H1 (cell line): ENCODE data around the gene MACROD2. TPM values are rescaled to one million over a fixed set of nuclear protein-coding genes. Genes with fewer than 3 reads are reported as not detected.

Experiments used
- CTCF ChIA-PET: fragments of 300-600 bp; sonication (Branson Sonifier 250); formaldehyde crosslinking; loops from one replicate; lab custom pipeline; 2021; ENCODE audit not compliant: partially characterized antibody; lab: Charles Lee
- POLR2A ChIA-PET: fragments of 300-600 bp; sonication (Branson Sonifier 250); formaldehyde crosslinking; loops from one replicate; lab custom pipeline; 2021; ENCODE audit warnings: inconsistent platforms; ENCODE audit not compliant: partially characterized antibody; lab: Charles Lee
- DNase-seq, 2 experiments: peaks; one replicate each; pipeline versions ENCODE4 v3.0.0 to v3.0.0-alpha.2; 2010 to 2022; ENCODE audit warnings: low spot score in 2 of 2, low read depth in 1 of 2, mixed read lengths in 1 of 2
- FAIRE-seq: peaks from 2 replicates; lab custom pipeline; 2011; peaks lifted over from hg19 to GRCh38; lab: Jason Lieb, UNC
- H2AFZ ChIP-seq: 2 replicates; pipeline ENCODE4 v1.8.1; 2012; ENCODE audit warnings: low read length, inconsistent platforms
- H2AK5ac ChIP-seq: 2 replicates; pipeline ENCODE4 v1.6.1; 2013; ENCODE audit warnings: low read depth, low read length
- H2BK120ac ChIP-seq: replicated peaks from 2 replicates; pipeline ENCODE3; 2013; ENCODE audit warnings: low read depth, low read length, inconsistent platforms
- H2BK12ac ChIP-seq: 2 replicates; pipeline ENCODE4 v1.6.1; 2013; ENCODE audit warnings: low read depth, low read length
- H2BK15ac ChIP-seq: 2 replicates; pipeline ENCODE4 v1.6.1; 2013; ENCODE audit warnings: low read length
- H2BK20ac ChIP-seq: 2 replicates; pipeline ENCODE4 v1.6.1; 2013; ENCODE audit warnings: low read length
- H2BK5ac ChIP-seq: 2 replicates; pipeline ENCODE4 v1.6.1; 2013; ENCODE audit warnings: low read depth, low read length
- H3K14ac ChIP-seq: 2 replicates; pipeline ENCODE4 v1.6.1; 2013; ENCODE audit warnings: inconsistent platforms; ENCODE audit not compliant: insufficient read length
- H3K18ac ChIP-seq: 2 replicates; pipeline ENCODE4 v1.6.1; 2013; ENCODE audit warnings: low read length; ENCODE audit errors: extremely low read depth
- H3K23ac ChIP-seq: 2 replicates; pipeline ENCODE4 v1.6.1; 2013; ENCODE audit warnings: inconsistent platforms; ENCODE audit not compliant: insufficient read length
- H3K23me2 ChIP-seq: 2 replicates; pipeline ENCODE4 v1.6.1; 2013; ENCODE audit warnings: low read depth, low read length
- H3K27ac ChIP-seq: 2 replicates; pipeline ENCODE4 v1.6.1; 2011; ENCODE audit warnings: low read depth, low read length, inconsistent platforms
- H3K27me3 ChIP-seq, 4 experiments: replicated peaks in 1 of 4; 1 replicate in 1 of 4; 2 replicates in 3 of 4; pipeline versions ENCODE4 v1.6.1 to v1.8.1; 2011 to 2013; ENCODE audit warnings: low read length in 3 of 4, mild to moderate bottlenecking in 3 of 4, inconsistent platforms in 2 of 4, mixed read lengths in 2 of 4, moderate library complexity in 1 of 4; ENCODE audit not compliant: control insufficient read depth in 3 of 4, insufficient read depth in 3 of 4; ENCODE audit errors: extremely low read depth in 1 of 4
- H3K36me3 ChIP-seq, 4 experiments: 2 replicates each; pipeline versions ENCODE4 v1.6.1 to v1.8.1; 2011 to 2013; ENCODE audit warnings: mild to moderate bottlenecking in 4 of 4, low read length in 3 of 4, moderate library complexity in 2 of 4, control low read depth in 1 of 4, inconsistent platforms in 1 of 4; ENCODE audit not compliant: insufficient read depth in 4 of 4, control insufficient read depth in 2 of 4
- H3K4ac ChIP-seq: replicated peaks from 2 replicates; pipeline ENCODE3; 2013; ENCODE audit warnings: low read length, low read depth, mixed read lengths, inconsistent platforms; ENCODE audit not compliant: insufficient read length
- H3K4me1 ChIP-seq, 4 experiments: replicated peaks in 1 of 4; 1 replicate in 1 of 4; 2 replicates in 3 of 4; pipeline versions ENCODE4 v1.6.1 to v1.8.1; 2011 to 2013; ENCODE audit warnings: low read length in 3 of 4, inconsistent platforms in 2 of 4, mixed read lengths in 1 of 4; ENCODE audit not compliant: insufficient read depth in 4 of 4, control insufficient read depth in 3 of 4
- H3K4me2 ChIP-seq, 2 experiments: 2 replicates each; pipeline versions ENCODE4 v1.6.1 to v1.8.1; 2011 to 2013; ENCODE audit warnings: low read depth in 2 of 2, low read length in 2 of 2, control low read depth in 1 of 2, inconsistent platforms in 1 of 2, mild to moderate bottlenecking in 1 of 2; ENCODE audit not compliant: insufficient read depth in 1 of 2
- H3K4me3 ChIP-seq, 4 experiments: fragments of 200-600, 300-600 bp in 1 of 4; sonication (generic), shearing (Covaris generic), sonication (Bioruptor Twin) in 1 of 4; 2 replicates each; pipeline versions ENCODE4 v1.5.1 to v1.8.1; 2011 to 2016; ENCODE audit warnings: low read length in 4 of 4, low read depth in 3 of 4, control low read depth in 2 of 4, inconsistent platforms in 2 of 4, mild to moderate bottlenecking in 2 of 4, mixed read lengths in 1 of 4, moderate library complexity in 1 of 4; ENCODE audit not compliant: insufficient read depth in 2 of 4; ENCODE audit errors: extremely low read depth in 1 of 4
- H3K56ac ChIP-seq: replicated peaks from 2 replicates; pipeline ENCODE3; 2013; ENCODE audit warnings: low read depth, mild to moderate bottlenecking, mixed read lengths, low read length, inconsistent platforms; ENCODE audit not compliant: insufficient read length
- H3K79me1 ChIP-seq: 2 replicates; pipeline ENCODE4 v1.6.1; 2013; ENCODE audit warnings: low read depth, low read length, control low read depth
- H3K79me2 ChIP-seq, 2 experiments: 2 replicates each; pipeline versions ENCODE4 v1.6.1 to v1.8.1; 2012 to 2013; ENCODE audit warnings: low read length in 2 of 2, mild to moderate bottlenecking in 2 of 2, inconsistent platforms in 1 of 2; ENCODE audit not compliant: insufficient read depth in 2 of 2, control insufficient read depth in 1 of 2
- H3K9ac ChIP-seq, 4 experiments: replicated peaks in 1 of 4; 1 replicate in 1 of 4; 2 replicates in 3 of 4; pipeline versions ENCODE4 v1.6.1 to v1.8.1; 2011 to 2013; ENCODE audit warnings: low read depth in 3 of 4, low read length in 3 of 4, control low read depth in 2 of 4, mild to moderate bottlenecking in 2 of 4, moderate library complexity in 2 of 4, inconsistent platforms in 1 of 4; ENCODE audit errors: extremely low read depth in 1 of 4
- H3K9me3 ChIP-seq, 2 experiments: 2 replicates each; pipeline versions ENCODE4 v1.6.1 to v1.8.1; 2012 to 2013; ENCODE audit warnings: mild to moderate bottlenecking in 2 of 2, moderate library complexity in 2 of 2, control low read depth in 1 of 2, inconsistent platforms in 1 of 2, low read depth in 1 of 2, low read length in 1 of 2, mixed read lengths in 1 of 2; ENCODE audit not compliant: insufficient read depth in 2 of 2
- H4K20me1 ChIP-seq, 2 experiments: replicated peaks in 1 of 2; 2 replicates each; pipeline versions ENCODE3 to v1.8.1; 2011 to 2013; ENCODE audit warnings: inconsistent platforms in 2 of 2, low read length in 2 of 2, mild to moderate bottlenecking in 1 of 2; ENCODE audit not compliant: insufficient read depth in 2 of 2, control insufficient read depth in 1 of 2
- H4K5ac ChIP-seq: 2 replicates; pipeline ENCODE4 v1.6.1; 2013; ENCODE audit warnings: low read length, low read depth, mixed read lengths, inconsistent platforms; ENCODE audit not compliant: insufficient read length
- H4K8ac ChIP-seq: 2 replicates; pipeline ENCODE4 v1.8.0; 2013; ENCODE audit warnings: mild to moderate bottlenecking, moderate library complexity, low read length, inconsistent platforms; ENCODE audit not compliant: insufficient read depth; ENCODE audit errors: extremely low read depth
- H4K91ac ChIP-seq: replicated peaks from 2 replicates; pipeline ENCODE3; 2013; ENCODE audit warnings: low read length, mixed read lengths, inconsistent platforms; ENCODE audit not compliant: insufficient read length
- BRCA1 ChIP-seq: IDR thresholded peaks from 2 replicates; pipeline ENCODE4 v1.6.1; 2012; ENCODE audit warnings: low read depth, low read length, improper control_type of control experiment
- CHD2 ChIP-seq: IDR thresholded peaks from 2 replicates; pipeline ENCODE4 v1.6.1; 2012; ENCODE audit warnings: low read length, improper control_type of control experiment
- EP300 ChIP-seq, 2 experiments: IDR thresholded peaks; 1 replicate in 1 of 2; 2 replicates in 1 of 2; pipeline ENCODE4 v1.6.1; 2011 to 2012; ENCODE audit warnings: low read depth in 2 of 2, low read length in 2 of 2, mild to moderate bottlenecking in 2 of 2, borderline replicate concordance in 1 of 2, inconsistent platforms in 1 of 2, moderate library complexity in 1 of 2
- HDAC2 ChIP-seq, 2 experiments: fragments of 300-600 bp in 1 of 2; sonication (generic) in 1 of 2; IDR thresholded peaks; 2 replicates each; pipeline ENCODE4 v1.6.1; 2011 to 2012; ENCODE audit warnings: low read depth in 2 of 2, low read length in 2 of 2, mild to moderate bottlenecking in 2 of 2, moderate library complexity in 2 of 2, borderline replicate concordance in 1 of 2, inconsistent platforms in 1 of 2
- JUN ChIP-seq: IDR thresholded peaks from 2 replicates; pipeline ENCODE4 v1.6.1; 2011; ENCODE audit warnings: low read depth, mild to moderate bottlenecking, improper control_type of control experiment, low read length
- JUND ChIP-seq: IDR thresholded peaks from 2 replicates; pipeline ENCODE4 v1.6.1; 2011; ENCODE audit warnings: mild to moderate bottlenecking, improper control_type of control experiment, low read length
- MAFK ChIP-seq: IDR thresholded peaks from 2 replicates; pipeline ENCODE4 v1.6.1; 2012; ENCODE audit warnings: low read depth, mild to moderate bottlenecking, improper control_type of control experiment, low read length
- RXRA ChIP-seq: IDR thresholded peaks from 2 replicates; pipeline ENCODE4 v1.6.1; 2011; ENCODE audit warnings: low read depth, mild to moderate bottlenecking, low read length, moderate library complexity; ENCODE audit not compliant: insufficient read depth
- SP1 ChIP-seq: IDR thresholded peaks from 2 replicates; pipeline ENCODE4 v1.6.1; 2011; ENCODE audit warnings: low read depth, low read length
- TCF12 ChIP-seq: IDR thresholded peaks from 2 replicates; pipeline ENCODE4 v1.6.1; 2011; ENCODE audit warnings: low read depth, mild to moderate bottlenecking, low read length
- ZNF274 ChIP-seq: IDR thresholded peaks from 2 replicates; pipeline ENCODE4 v1.7.0; 2012; ENCODE audit warnings: low read length, borderline replicate concordance; ENCODE audit errors: extremely low read depth
- WGBS, 2 experiments: shearing (Covaris generic) in 1 of 2; methylation state at CpG; one replicate each; pipeline versions ENCODE4 v1.1.6 to v1.1.7; 2013 to 2015; ENCODE audit warnings: low lambda C conversion rate in 2 of 2, mixed read lengths in 2 of 2, inconsistent platforms in 1 of 2, low coverage in 1 of 2, missing lambda C conversion rate in 1 of 2; ENCODE audit not compliant: insufficient replicate concordance in 2 of 2, insufficient coverage in 1 of 2, insufficient read length in 1 of 2; ENCODE audit errors: extremely low coverage in 1 of 2, missing lambda C conversion rate in 1 of 2; 5-methylcytosine and 5-hydroxymethylcytosine counted together
- polyA plus RNA-seq, 7 experiments: library from polyadenylated mRNA; depleted of rRNA in 3 of 7; stranded (reverse) in 5 of 7; unstranded in 2 of 7; fragments of >200 nt in 5 of 7; fragments of 200-250 nt in 2 of 7; gene quantifications; 1 replicate in 5 of 7; 2 replicates in 1 of 7; 4 replicates in 1 of 7; pipeline versions ENCODE4 v1.2.1 to v1.2.3, GENCODE V29; 2011 to 2013; ENCODE audit warnings: missing spikeins in 2 of 7, mixed read lengths in 2 of 7
- total RNA-seq: library from RNA; stranded (reverse); fragmentation: NEBNext Ultra II Directional; extraction: Animal tissue kit (Norgen Biotek cat#: 25700); gene quantifications from 2 replicates; pipeline ENCODE4 v1.2.1, GENCODE V29; 2021
- TF ChIP-seq, protein P1 (sequence below): IDR thresholded peaks from 2 replicates; pipeline ENCODE4 v1.6.1; 2012; ENCODE audit warnings: inconsistent platforms
- TF ChIP-seq, protein P2 (sequence below): IDR thresholded peaks from 2 replicates; pipeline ENCODE4 v1.6.1; 2011; ENCODE audit warnings: low read length, improper control_type of control experiment

Gene MACROD2
- total and polyA plus RNA-seq, 2 of the 8 experiments (the other 6 are each of a cell fraction or from before 2014, with no cell fraction given), result 0.70 to 3.9 TPM

DNA sequence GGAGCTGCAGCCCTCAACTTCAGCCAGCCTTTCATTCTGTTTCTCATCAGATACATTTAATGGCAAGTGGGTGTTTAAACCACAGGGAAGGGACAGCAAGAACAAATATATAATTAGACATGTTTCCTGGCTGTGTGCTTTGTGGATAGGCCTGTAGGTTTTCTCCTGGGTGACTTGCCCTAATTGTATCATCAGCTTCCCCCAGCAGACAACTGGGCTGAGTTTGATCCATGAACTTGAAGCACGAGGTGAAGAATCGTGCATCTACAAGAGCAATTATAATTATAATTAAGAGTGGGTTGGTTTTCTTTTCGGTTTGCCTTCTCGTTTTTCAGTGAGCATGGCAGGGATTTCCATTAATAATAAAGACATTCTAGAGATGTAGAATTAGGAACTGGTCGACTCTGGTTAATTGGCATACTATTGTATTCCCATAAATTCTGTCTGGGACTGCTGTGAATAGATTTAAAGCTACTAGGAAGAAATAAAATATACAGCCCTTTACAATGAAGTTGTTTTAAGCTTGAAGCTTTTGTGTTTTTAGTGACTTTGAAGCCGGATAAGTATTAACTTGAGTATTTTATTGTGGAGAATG is 1525.7 kb downstream of the MACROD2 start:
- H4K91ac ChIP-seq, result no peak overlapping the region
- H3K9me3 ChIP-seq, result no peaks in the 10 kb centered on the region
- peaks cover 3% of the 10 kb centered on the region; the same call in 1 of the 2 replicates for H3K23me2 ChIP-seq
- ChIA-PET POLR2A (no interaction called here), CTCF (no interaction called here)
- no peaks in the 10 kb centered on the region for H4K20me1 ChIP-seq
- FAIRE-seq, result no peak
- no peak overlapping the region for H2AK5ac ChIP-seq
- H3K9ac ChIP-seq, result no peak overlapping the region
- H3K79me1 ChIP-seq, result no peaks in the 10 kb centered on the region
- no peaks in the 10 kb centered on the region for H3K79me2 ChIP-seq
- WGBS, 2 experiments, result 92% methylated on average over 6 of the region's 6 CpGs; no CpG with 5 or more reads in 1 of the 2 experiments
- no peak overlapping the region for H3K4me3 ChIP-seq
- DNase-seq, result no peak
- H3K56ac ChIP-seq, result no peak overlapping the region
- no peak overlapping the region for H2AFZ ChIP-seq
- H3K23ac ChIP-seq, result no peak overlapping the region
- no peaks in the 10 kb centered on the region for H3K4me1 ChIP-seq
- H3K4me2 ChIP-seq, result no peak overlapping the region
- H3K18ac ChIP-seq, result no peak overlapping the region
- no peak overlapping the region for H2BK5ac ChIP-seq
- H3K14ac ChIP-seq, result no peak overlapping the region
- H2BK20ac ChIP-seq, result no peak overlapping the region
- H2BK12ac ChIP-seq, result no peak overlapping the region
- H2BK15ac ChIP-seq, result no peak overlapping the region
- no peak overlapping the region for H4K8ac ChIP-seq
- no peak overlapping the region for H4K5ac ChIP-seq
- no peaks in the 10 kb centered on the region for H3K27me3 ChIP-seq
- no peak overlapping the region for H3K27ac ChIP-seq
- no peaks in the 10 kb centered on the region for H3K36me3 ChIP-seq
- no peak overlapping the region for H2BK120ac ChIP-seq
- no peak overlapping the region for H3K4ac ChIP-seq
- TF ChIP-seq JUND (no peak), CHD2 (no peak), MAFK (no peak), ZNF274 (no peak), EP300 (IDR thresholded peaks at IDR 0.05; ENCODE audit: borderline replicate concordance in 1 of 2, low read depth in 2 of 2, low read length in 2 of 2) (no peak), RXRA (no peak), BRCA1 (no peak), HDAC2 (IDR thresholded peaks at IDR 0.05; ENCODE audit: borderline replicate concordance in 1 of 2, low read depth in 2 of 2, low read length in 2 of 2) (no peak), TCF12 (no peak), JUN (no peak), SP1 (no peak)
- TF ChIP-seq, protein P1, sequence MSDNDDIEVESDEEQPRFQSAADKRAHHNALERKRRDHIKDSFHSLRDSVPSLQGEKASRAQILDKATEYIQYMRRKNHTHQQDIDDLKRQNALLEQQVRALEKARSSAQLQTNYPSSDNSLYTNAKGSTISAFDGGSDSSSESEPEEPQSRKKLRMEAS, result no peak
- TF ChIP-seq, protein P2, sequence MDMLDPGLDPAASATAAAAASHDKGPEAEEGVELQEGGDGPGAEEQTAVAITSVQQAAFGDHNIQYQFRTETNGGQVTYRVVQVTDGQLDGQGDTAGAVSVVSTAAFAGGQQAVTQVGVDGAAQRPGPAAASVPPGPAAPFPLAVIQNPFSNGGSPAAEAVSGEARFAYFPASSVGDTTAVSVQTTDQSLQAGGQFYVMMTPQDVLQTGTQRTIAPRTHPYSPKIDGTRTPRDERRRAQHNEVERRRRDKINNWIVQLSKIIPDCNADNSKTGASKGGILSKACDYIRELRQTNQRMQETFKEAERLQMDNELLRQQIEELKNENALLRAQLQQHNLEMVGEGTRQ, result no peak
